ENCODE results near the gene ATP6V1G2.

DNA sequence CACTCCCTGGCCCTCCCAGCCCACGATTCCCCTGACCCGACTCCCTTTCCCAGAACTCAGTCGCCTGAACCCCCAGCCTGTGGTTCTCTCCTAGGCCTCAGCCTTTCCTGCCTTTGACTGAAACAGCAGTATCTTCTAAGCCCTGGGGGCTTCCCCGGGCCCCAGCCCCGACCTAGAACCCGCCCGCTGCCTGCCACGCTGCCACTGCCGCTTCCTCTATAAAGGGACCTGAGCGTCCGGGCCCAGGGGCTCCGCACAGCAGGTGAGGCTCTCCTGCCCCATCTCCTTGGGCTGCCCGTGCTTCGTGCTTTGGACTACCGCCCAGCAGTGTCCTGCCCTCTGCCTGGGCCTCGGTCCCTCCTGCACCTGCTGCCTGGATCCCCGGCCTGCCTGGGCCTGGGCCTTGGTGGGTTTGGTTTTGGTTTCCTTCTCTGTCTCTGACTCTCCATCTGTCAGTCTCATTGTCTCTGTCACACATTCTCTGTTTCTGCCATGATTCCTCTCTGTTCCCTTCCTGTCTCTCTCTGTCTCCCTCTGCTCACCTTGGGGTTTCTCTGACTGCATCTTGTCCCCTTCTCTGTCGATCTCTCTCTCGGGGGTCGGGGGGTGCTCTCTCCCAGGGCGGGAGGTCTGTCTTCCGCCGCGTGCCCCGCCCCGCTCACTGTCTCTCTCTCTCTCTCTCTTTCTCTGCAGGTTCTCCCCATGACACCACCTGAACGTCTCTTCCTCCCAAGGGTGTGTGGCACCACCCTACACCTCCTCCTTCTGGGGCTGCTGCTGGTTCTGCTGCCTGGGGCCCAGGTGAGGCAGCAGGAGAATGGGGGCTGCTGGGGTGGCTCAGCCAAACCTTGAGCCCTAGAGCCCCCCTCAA is 25.9 kb upstream of the ATP6V1G2 start, which contains the start of gene LTA:
- TF ChIP-seq, protein P1, sequence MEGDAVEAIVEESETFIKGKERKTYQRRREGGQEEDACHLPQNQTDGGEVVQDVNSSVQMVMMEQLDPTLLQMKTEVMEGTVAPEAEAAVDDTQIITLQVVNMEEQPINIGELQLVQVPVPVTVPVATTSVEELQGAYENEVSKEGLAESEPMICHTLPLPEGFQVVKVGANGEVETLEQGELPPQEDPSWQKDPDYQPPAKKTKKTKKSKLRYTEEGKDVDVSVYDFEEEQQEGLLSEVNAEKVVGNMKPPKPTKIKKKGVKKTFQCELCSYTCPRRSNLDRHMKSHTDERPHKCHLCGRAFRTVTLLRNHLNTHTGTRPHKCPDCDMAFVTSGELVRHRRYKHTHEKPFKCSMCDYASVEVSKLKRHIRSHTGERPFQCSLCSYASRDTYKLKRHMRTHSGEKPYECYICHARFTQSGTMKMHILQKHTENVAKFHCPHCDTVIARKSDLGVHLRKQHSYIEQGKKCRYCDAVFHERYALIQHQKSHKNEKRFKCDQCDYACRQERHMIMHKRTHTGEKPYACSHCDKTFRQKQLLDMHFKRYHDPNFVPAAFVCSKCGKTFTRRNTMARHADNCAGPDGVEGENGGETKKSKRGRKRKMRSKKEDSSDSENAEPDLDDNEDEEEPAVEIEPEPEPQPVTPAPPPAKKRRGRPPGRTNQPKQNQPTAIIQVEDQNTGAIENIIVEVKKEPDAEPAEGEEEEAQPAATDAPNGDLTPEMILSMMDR (conservative IDR thresholded peaks at IDR 0.05; ENCODE audit: low read depth, low read length): no peak
- no peak for TF ChIP-seq FOS (IDR thresholded peaks at IDR 0.05; ENCODE audit: low read depth, low read length)
